Urinary bladder (tissue), 4 donors: ENCODE results near the gene NACA. TPM values are rescaled to one million over a fixed set of nuclear protein-coding genes. Genes with fewer than 3 reads are reported as not detected.
"Not testable (repeated sequence)": the region's sequence is repeated elsewhere in the genome, so short reads cannot be mapped to it uniquely, and the experiment has no call there.

ENCODE experiments used
- DNase-seq: peaks from one replicate; pipeline ENCODE4 v3.0.0-alpha.2; 2015; ENCODE audit errors: extremely low spot score
- H3K27ac ChIP-seq: one replicate; pipeline ENCODE4 v1.5.1; 2013; ENCODE audit warnings: low read depth, mild to moderate bottlenecking, moderate library complexity
- H3K36me3 ChIP-seq: one replicate; pipeline ENCODE4 v1.6.1; 2013; ENCODE audit warnings: mild to moderate bottlenecking, moderate library complexity; ENCODE audit not compliant: insufficient read depth
- H3K4me1 ChIP-seq: one replicate; pipeline ENCODE4 v1.6.1; 2013; ENCODE audit warnings: mild to moderate bottlenecking, moderate library complexity; ENCODE audit not compliant: insufficient read depth
- H3K4me3 ChIP-seq: one replicate; pipeline ENCODE4 v1.5.1; 2013; ENCODE audit warnings: low read depth, low read length
- WGBS: extraction: QIAGEN DNeasy Blood & Tissue Kit; methylation state at CpG from one replicate; pipeline ENCODE4 v1.1.7; 2013; 5-methylcytosine and 5-hydroxymethylcytosine counted together
- polyA plus RNA-seq: library from polyadenylated mRNA; stranded (reverse); fragments of 200-250 nt; gene quantifications from one replicate; pipeline ENCODE4 v1.2.3, GENCODE V29; 2013
- total RNA-seq: library from RNA; depleted of rRNA; stranded (reverse); fragments of >200 nt; gene quantifications from one replicate; pipeline ENCODE4 v1.2.3, GENCODE V29; 2014
- donor health status: healthy with polysubstance abuse.
- donor health status: healthy.

NACA gene
- total RNA-seq (1,052 TPM), polyA plus RNA-seq (1,683 TPM)

GRCh38 chr12:56724972-56725722 lies at the start of gene NACA:
Gene NACA (minus strand): TSS chr12:56725299. CDS start chr12:56724521, 778 bp downstream.
- peaks cover 6% of the 10 kb centered on the region for H3K4me1 ChIP-seq
- DNase-seq = peak; percentile 92
- under 1% methylated on average over 46 of the region's 46 CpGs for WGBS
- peak within 1 kb of the TSS; percentile 92 for H3K27ac ChIP-seq
- peak within 1 kb of the TSS; percentile 68 for H3K4me3 ChIP-seq
- no peaks in the 10 kb centered on the region for H3K36me3 ChIP-seq

- DNase-seq = no peak
- Histone ChIP-seq H3K27ac (no peak overlapping the region), H3K4me3 (no peak overlapping the region), H3K36me3 (no peaks in the 10 kb centered on the region), H3K4me1 (no peaks in the 10 kb centered on the region)
- WGBS = 68% methylated on average over 2 of the region's 2 CpGs
Observed at GRCh38 chr12:56773113-56773512, 48.0 kb upstream of the NACA start.

- DNase-seq = no peak
- no peaks in the 10 kb centered on the region for H3K4me1 ChIP-seq
- H3K36me3 ChIP-seq = no peaks in the 10 kb centered on the region
- WGBS = 96% methylated on average over 5 of the region's 5 CpGs
- no peak overlapping the region for H3K4me3 ChIP-seq
- H3K27ac ChIP-seq = no peak overlapping the region
Observed at GRCh38 chr12:56772625-56773024, 47.5 kb upstream of the NACA start.

- Histone ChIP-seq H3K4me1 (no peaks in the 10 kb centered on the region), H3K4me3 (no peak overlapping the region), H3K27ac (no peak overlapping the region), H3K36me3 (no peaks in the 10 kb centered on the region)
- DNase-seq = no peak
- WGBS = 79% methylated on average over 3 of the region's 3 CpGs
Observed at GRCh38 chr12:56769868-56770267, 44.8 kb upstream of the NACA start.

- WGBS = 79% methylated on average over 5 of the region's 5 CpGs
- Histone ChIP-seq H3K4me1 (no peaks in the 10 kb centered on the region), H3K36me3 (no peaks in the 10 kb centered on the region), H3K27ac (no peak overlapping the region), H3K4me3 (no peak overlapping the region)
- DNase-seq = no peak
Observed at GRCh38 chr12:56768424-56768823, 43.3 kb upstream of the NACA start.

GRCh38 chr12:56766535-56766934 lies 41.4 kb upstream of the NACA start:
- Histone ChIP-seq H3K36me3 (no peaks in the 10 kb centered on the region), H3K27ac (no peak overlapping the region), H3K4me3 (no peak overlapping the region), H3K4me1 (no peaks in the 10 kb centered on the region)
- 80% methylated on average over 6 of the region's 6 CpGs for WGBS
- no peak for DNase-seq

GRCh38 chr12:56763753-56764657 lies 38.9 kb upstream of the NACA start:
- Histone ChIP-seq H3K27ac (no peak overlapping the region), H3K4me3 (peak overlapping the region; percentile 37), H3K4me1 (no peaks in the 10 kb centered on the region), H3K36me3 (no peaks in the 10 kb centered on the region)
- no peak for DNase-seq
- 51% methylated on average over 5 of the region's 5 CpGs for WGBS

GRCh38 chr12:56761812-56762211 lies 36.7 kb upstream of the NACA start:
- H3K4me3 ChIP-seq = no peak overlapping the region
- H3K36me3 ChIP-seq = no peaks in the 10 kb centered on the region
- no peak for DNase-seq
- no peak overlapping the region for H3K27ac ChIP-seq
- 55% methylated on average over 2 of the region's 2 CpGs for WGBS
- H3K4me1 ChIP-seq = no peaks in the 10 kb centered on the region

- Histone ChIP-seq H3K27ac (no peak overlapping the region), H3K4me1 (no peaks in the 10 kb centered on the region), H3K4me3 (no peak overlapping the region), H3K36me3 (no peaks in the 10 kb centered on the region)
- no peak for DNase-seq
- WGBS = 79% methylated on average over 7 of the region's 7 CpGs
Observed at GRCh38 chr12:56760460-56760859, 35.4 kb upstream of the NACA start.

GRCh38 chr12:56759263-56759908 lies 34.3 kb upstream of the NACA start:
- WGBS = 33% methylated on average over 6 of the region's 6 CpGs

GRCh38 chr12:56758728-56759262 lies 33.7 kb upstream of the NACA start:
- 90% methylated on average over 3 of the region's 3 CpGs for WGBS
- Histone ChIP-seq H3K4me3 (no peak overlapping the region), H3K36me3 (no peaks in the 10 kb centered on the region), H3K4me1 (no peaks in the 10 kb centered on the region), H3K27ac (no peak overlapping the region)
- no peak for DNase-seq

More at GRCh38 chr12:56759263-56759908, 34.3 kb upstream of the NACA start:
- Histone ChIP-seq H3K27ac (no peak overlapping the region), H3K4me1 (no peaks in the 10 kb centered on the region), H3K36me3 (no peaks in the 10 kb centered on the region), H3K4me3 (no peak overlapping the region)
- DNase-seq = no peak

GRCh38 chr12:56757971-56758370 lies 32.9 kb upstream of the NACA start:
- WGBS = 96% methylated on average over 1 of the region's 1 CpG
- H3K36me3 ChIP-seq, DNase-seq, H3K4me1 ChIP-seq, H3K4me3 ChIP-seq, H3K27ac ChIP-seq: not testable (repeated sequence)

GRCh38 chr12:56753566-56753965 lies 28.5 kb upstream of the NACA start:
- DNase-seq = no peak
- Histone ChIP-seq H3K36me3 (peaks cover 2% of the 10 kb centered on the region), H3K4me1 (no peaks in the 10 kb centered on the region), H3K27ac (no peak overlapping the region), H3K4me3 (no peak overlapping the region)
- WGBS = 96% methylated on average over 1 of the region's 1 CpG
